ENCODE measurements around the gene SSR3.
"Not testable (repeated sequence)": the region's sequence is repeated elsewhere in the genome, so short reads cannot be mapped to it uniquely, and the experiment has no call there.

SSR3 gene

DNA sequence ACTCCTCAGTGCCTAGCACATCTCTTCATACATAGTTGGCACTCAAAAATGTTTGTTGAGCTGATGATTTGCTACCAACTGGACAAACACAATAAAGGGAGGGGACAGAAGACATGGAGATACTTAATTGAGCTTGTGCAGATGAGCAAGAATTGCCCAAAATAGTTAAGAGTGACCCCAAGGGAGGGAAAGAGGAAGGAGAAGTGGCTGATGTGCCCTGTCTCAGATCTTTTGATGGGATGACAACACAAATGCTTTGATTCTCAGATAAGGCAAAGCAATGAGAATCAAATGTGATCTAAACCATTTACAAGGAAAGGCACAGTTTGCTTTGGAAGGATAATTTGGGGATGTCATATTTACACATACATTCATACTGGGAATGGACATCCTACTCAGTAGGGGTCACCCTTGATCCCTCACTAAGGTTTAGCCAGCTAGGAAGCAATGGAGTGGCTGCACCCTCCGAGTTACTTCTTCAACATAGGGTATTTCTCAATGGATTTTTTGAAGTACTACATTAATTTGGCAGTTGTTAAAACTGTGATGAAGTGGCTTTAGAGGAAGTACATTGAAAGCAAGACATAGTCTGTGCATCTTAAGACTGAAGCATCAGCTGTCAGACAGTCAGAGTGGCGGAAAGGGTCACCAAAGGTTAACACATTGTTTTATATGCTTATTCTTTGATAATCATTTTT lies 21.9 kb upstream of the SSR3 start:
- DNase-seq (ENCODE audit: low read depth in 1 of 2, low spot score in 1 of 2) = no peak

GRCh38 chr3:156576051-156576450 lies 21.1 kb upstream of the SSR3 start:
- no peak for DNase-seq (ENCODE audit: low read depth in 1 of 2, low spot score in 1 of 2)

GRCh38 chr3:156575641-156576040 lies 20.7 kb upstream of the SSR3 start:
- no peak for DNase-seq (ENCODE audit: low read depth in 1 of 2, low spot score in 1 of 2)

- DNase-seq (ENCODE audit: low read depth in 1 of 2, low spot score in 1 of 2) = not testable (repeated sequence)
These were observed 15.0 kb upstream of the SSR3 start for GRCh38 chr3:156569881-156570280.

DNA sequence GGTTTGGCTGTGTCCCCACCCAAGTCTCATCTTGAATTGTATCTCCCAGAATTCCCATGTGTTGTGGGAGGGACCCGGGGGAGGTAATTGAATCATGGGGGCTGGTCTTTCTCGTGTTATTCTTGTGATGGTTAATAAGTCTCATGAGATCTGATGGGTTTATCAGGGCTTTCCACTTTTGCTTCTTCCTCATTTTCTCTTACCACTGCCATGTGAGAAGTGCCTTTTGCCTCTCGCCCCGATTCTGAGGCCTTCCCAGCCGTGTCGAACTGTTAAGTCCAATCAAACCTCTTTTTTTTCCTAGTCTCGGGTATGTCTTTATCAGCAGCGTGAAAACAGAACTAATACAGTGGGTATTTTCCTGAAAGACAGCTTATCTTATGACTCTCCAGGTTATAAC lies 14.1 kb upstream of the SSR3 start:
- not testable (repeated sequence) for DNase-seq (ENCODE audit: low read depth in 1 of 2, low spot score in 1 of 2)

GRCh38 chr3:156563900-156564682 lies 9.2 kb upstream of the SSR3 start:
- no peak for DNase-seq (ENCODE audit: low read depth in 1 of 2, low spot score in 1 of 2)

GRCh38 chr3:156562486-156562885 lies 7.6 kb upstream of the SSR3 start:
- DNase-seq (ENCODE audit: low read depth in 1 of 2, low spot score in 1 of 2) = not testable (repeated sequence)

- no peak for DNase-seq (ENCODE audit: low read depth in 1 of 2, low spot score in 1 of 2)
These were observed 6.6 kb upstream of the SSR3 start for GRCh38 chr3:156561533-156561932.

DNA sequence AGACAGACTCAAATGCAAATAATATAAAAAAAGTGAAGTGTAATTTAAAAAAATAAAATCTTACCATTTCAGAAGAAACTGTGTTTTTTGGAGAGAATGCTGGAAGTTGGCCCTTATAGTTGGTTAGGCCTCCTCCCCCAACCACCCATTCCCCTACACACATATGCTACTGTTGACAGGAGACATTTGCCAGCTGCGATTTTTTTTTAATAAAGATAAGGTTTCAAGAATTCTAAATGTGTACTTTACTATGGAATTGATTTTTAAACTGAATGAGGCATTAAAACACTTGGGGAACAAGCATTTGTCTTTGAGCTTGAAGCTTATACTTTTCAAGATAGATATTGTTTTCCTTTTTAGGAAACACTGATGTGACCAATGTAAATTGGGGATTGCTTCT lies 4.4 kb upstream of the SSR3 start:
- no peak for DNase-seq (ENCODE audit: low read depth in 1 of 2, low spot score in 1 of 2)

GRCh38 chr3:156558389-156558788 lies 3.5 kb upstream of the SSR3 start:
- no peak for DNase-seq (ENCODE audit: low read depth in 1 of 2, low spot score in 1 of 2)

DNA sequence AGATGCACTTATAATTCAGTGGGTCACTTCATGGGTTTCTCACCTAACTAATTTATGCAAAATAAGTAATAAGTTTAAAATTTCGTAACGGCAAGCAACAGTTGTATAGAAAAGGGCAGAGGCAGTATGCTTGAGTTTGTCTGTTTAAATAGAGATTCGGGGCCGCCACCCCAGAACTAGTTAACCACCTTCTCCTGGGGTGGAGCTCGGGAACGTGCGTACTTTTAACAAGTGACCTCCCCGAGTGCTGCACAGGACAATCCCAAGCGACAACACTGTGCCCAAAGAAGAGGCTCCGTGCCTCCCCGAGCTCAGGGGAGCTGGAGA lies 439 bp downstream of the SSR3 start:
- no peak for DNase-seq (ENCODE audit: low read depth in 1 of 2, low spot score in 1 of 2)

GRCh38 chr3:156553705-156554356 lies 1.1 kb downstream of the SSR3 start:
- DNase-seq (ENCODE audit: low read depth in 1 of 2, low spot score in 1 of 2) = no peak

DNA sequence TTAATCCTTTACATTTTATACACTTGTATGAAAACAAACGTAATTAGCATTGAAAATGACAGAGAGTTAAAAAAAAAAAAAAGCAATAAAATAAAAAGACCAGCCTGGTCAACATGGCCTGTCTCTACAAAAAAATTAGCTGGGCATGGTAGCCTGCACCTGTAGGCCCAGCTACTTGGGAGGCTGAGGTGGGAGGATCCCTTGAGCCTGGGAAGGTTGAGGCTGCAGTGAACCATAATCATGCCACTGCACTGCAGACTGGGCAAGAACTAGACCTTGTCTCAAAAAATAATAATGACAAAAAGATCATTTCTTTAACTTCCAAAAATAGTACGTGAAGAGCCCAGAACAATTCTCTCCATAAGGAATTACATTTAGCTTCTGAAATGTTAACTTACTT lies 1.9 kb downstream of the SSR3 start:
- no peak for DNase-seq (ENCODE audit: low read depth in 1 of 2, low spot score in 1 of 2)

DNA sequence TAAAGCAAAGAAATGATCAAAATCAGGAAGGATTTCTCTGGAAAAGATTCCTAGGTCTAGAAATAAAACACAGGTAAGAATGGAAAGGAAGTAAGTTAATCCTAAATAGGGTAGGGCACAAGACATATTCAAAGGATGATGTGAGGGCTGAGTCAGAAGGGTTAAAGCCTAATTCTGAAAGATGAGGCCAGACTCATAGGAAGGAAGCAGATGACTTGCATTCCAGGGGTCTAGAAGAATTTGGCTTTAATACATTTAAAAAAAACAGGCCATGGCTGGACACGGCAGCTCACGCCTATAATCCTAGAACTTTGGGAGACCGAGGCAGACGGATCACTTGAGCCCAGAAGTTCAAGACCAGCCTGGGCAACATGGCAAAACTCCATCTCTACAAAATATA lies 3.2 kb downstream of the SSR3 start:
- no peak for DNase-seq (ENCODE audit: low read depth in 1 of 2, low spot score in 1 of 2)

- no peak for DNase-seq (ENCODE audit: low read depth in 1 of 2, low spot score in 1 of 2)
These were observed 3.7 kb downstream of the SSR3 start for GRCh38 chr3:156551261-156551660.

DNA sequence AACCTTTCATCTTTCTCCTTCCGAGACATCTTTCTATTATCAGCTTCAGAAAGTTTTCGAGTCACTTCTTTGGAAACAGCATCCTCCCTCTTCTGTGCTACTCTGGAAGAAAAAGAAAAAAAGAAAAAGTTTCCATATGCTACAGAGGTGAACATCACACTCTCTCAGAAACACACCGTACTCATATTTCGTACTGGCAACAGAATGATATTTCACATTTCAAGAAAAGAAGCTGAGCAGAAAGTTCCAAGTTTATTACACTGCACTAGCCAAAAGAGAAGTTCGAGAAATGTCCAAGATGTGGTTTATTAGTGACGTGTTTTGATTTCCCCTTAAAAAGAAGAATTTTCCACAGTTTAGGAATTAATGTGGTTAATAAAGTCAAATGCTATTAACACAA lies 6.0 kb downstream of the SSR3 start:
- no peak for DNase-seq (ENCODE audit: low read depth in 1 of 2, low spot score in 1 of 2)

DNA sequence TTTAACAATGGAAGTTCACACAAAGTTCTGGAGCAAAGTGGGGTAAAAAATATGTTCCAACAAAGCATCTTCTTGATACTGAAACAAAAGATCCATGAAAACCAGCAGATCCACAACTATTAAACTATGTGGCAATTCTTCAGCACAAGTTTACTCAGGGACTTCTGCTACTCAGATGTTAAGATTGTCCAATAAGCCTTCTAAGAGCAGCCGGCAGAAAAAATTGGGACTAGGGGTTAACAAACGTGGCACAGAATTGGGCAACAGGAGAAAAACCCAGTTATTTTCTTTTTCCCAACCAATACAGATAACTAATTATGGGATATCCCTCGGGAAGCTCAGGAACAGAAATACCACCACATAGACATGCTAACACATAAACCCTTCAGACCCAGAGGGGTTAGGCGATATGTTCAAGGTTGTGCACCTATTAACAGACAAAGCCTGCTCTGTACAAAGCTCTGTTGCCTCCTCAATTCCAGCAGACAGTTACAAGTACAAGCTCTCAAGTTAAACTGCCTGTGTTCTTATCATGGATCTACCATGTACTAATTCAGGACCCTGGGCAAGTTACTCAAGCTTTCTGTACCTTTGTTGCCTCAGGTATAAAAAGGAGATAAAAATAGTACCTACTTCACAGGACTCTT lies 6.8 kb downstream of the SSR3 start:
- no peak for DNase-seq (ENCODE audit: low read depth in 1 of 2, low spot score in 1 of 2)

DNA sequence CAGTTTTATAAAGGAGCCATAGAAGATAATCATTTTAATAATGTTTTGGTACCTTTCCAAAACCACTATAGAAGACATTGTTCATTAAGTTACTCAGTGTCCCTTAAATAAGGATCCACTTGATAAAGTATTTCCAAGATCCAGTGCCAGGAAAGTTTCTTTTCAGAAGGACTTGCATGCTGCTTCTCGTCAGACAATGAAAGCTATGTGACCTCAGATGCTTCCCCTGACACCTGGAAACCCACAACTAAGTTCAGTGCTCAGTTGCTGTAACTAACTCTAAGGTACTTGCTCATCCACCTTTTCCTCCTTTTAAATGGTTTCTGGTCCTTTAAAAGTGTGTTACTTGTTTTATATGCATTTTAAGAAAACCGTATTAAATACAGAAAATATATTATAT lies 7.3 kb downstream of the SSR3 start:
- DNase-seq (ENCODE audit: low read depth in 1 of 2, low spot score in 1 of 2) = no peak

DNA sequence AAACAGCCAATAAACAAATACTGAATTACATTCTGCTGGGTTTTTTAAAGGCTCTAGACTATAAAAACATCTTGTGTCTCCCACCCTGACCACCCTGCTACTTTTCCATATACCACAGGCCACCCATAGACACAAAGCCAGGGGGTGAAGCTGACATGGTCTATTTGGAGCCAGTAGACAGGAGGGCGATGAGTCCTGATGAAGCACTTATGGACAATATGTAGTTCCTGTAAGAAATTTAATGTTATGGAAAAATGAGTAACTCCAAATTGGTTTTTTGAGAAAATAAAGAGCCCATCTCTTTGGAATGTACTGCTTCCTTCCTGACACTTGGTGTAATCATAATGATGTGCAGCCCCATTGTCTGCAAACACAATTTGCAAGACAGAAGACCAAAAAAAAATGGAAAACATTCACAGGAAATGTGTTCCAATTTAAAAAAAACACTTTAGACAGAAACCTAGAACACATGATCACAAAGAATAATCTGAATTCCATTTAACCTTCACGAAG lies 11.8 kb downstream of the SSR3 start:
- no peak for DNase-seq (ENCODE audit: low read depth in 1 of 2, low spot score in 1 of 2)

GRCh38 chr3:156542101-156543042 lies 12.5 kb downstream of the SSR3 start:
- DNase-seq (ENCODE audit: low read depth in 1 of 2, low spot score in 1 of 2) = no peak

DNA sequence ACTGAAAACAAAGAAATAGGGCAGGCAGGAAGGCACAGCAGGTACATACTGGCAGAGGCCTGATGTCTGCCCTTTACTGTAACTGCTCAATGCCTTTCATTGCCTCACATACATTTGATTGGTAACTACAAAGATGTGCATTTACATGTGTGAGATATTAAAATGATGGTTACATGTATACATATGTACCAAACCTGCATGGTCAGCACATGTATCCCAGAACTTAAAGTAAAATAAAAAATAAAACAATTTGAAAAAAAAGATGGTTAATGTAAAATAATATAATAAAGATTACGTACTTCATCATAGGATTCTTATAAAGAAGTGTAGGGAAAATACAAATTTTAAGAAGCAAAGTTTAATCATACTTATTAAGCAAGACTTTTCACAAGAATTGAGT lies 15.1 kb downstream of the SSR3 start:
- no peak for DNase-seq (ENCODE audit: low read depth in 1 of 2, low spot score in 1 of 2)
